SIG-M5 (cell line): Measurements from ENCODE around the gene RFPL3.
"Not testable (repeated sequence)": the region's sequence is repeated elsewhere in the genome, so short reads cannot be mapped to it uniquely, and the experiment has no call there.

Experiments
- DNase-seq: peaks from one replicate; lab custom pipeline; 2025; lab: John Stamatoyannopoulos, UW

RFPL3 gene

GRCh38 chr22:32331236-32331917 is 26.3 kb upstream of the RFPL3 start:
- no peak for DNase-seq

- DNase-seq, result no peak
Measured at GRCh38 chr22:32331918-32332725, 25.5 kb upstream of the RFPL3 start.

GRCh38 chr22:32333141-32333768 is 24.4 kb upstream of the RFPL3 start:
- no peak for DNase-seq

GRCh38 chr22:32333769-32334659 is 23.7 kb upstream of the RFPL3 start:
- no peak for DNase-seq

GRCh38 chr22:32334660-32335365 is 22.9 kb upstream of the RFPL3 start:
- DNase-seq, result no peak

GRCh38 chr22:32335471-32335870 is 22.2 kb upstream of the RFPL3 start:
- DNase-seq, result no peak

GRCh38 chr22:32336121-32336603 is 21.5 kb upstream of the RFPL3 start:
- no peak for DNase-seq

- no peak for DNase-seq
Measured at GRCh38 chr22:32336771-32337424, 20.8 kb upstream of the RFPL3 start.

GRCh38 chr22:32337425-32337824 is 20.2 kb upstream of the RFPL3 start:
- not testable (repeated sequence) for DNase-seq

GRCh38 chr22:32338757-32339156 is 18.9 kb upstream of the RFPL3 start:
- DNase-seq, result no peak

- DNase-seq, result no peak
Measured at GRCh38 chr22:32339190-32340012, 18.3 kb upstream of the RFPL3 start.

- DNase-seq, result no peak
Measured at GRCh38 chr22:32340411-32340810, 17.3 kb upstream of the RFPL3 start.

GRCh38 chr22:32341122-32341740 is 16.4 kb upstream of the RFPL3 start:
- DNase-seq, result no peak

GRCh38 chr22:32342977-32343376 is 14.7 kb upstream of the RFPL3 start:
- no peak for DNase-seq

GRCh38 chr22:32343941-32344340 is 13.7 kb upstream of the RFPL3 start:
- no peak for DNase-seq

GRCh38 chr22:32348031-32348611 is 9.5 kb upstream of the RFPL3 start:
- no peak for DNase-seq

- not testable (repeated sequence) for DNase-seq
Measured at GRCh38 chr22:32351875-32352274, 5.8 kb upstream of the RFPL3 start.

GRCh38 chr22:32352681-32353080 is 5.0 kb upstream of the RFPL3 start:
- no peak for DNase-seq

GRCh38 chr22:32353292-32353691 is 4.4 kb upstream of the RFPL3 start:
- DNase-seq, result no peak
